ENCODE data around the gene MAP2K3. TPM values are rescaled to one million over a fixed set of nuclear protein-coding genes. Genes with fewer than 3 reads are reported as not detected.
"Not testable (repeated sequence)": the region's sequence is repeated elsewhere in the genome, so short reads cannot be mapped to it uniquely, and the experiment has no call there.

The MAP2K3 gene
- polyA plus RNA-seq, 2 of the 4 experiments (the other 2 are of a cell fraction) = 13.9 to 37.1 TPM

- H3K9me3 ChIP-seq; POLR2A ChIA-PET; CTCF ChIA-PET; FAIRE-seq; DNase-seq (ENCODE audit: low read depth in 1 of 2, low spot score in 1 of 2); H3K4me1 ChIP-seq; H3K4me2 ChIP-seq; H3K27ac ChIP-seq; H3K4me3 ChIP-seq: not testable (repeated sequence)
- ATAC-seq = peak in 1 of 2 experiments; percentile 4; a peak in 1 of 6 replicates
- WGBS (ENCODE audit: missing lambda C conversion rate) = 75% methylated on average over 8 of the region's 14 CpGs
Measured at GRCh38 chr17:21348081-21348925, 63.8 kb downstream of the MAP2K3 start.

DNA sequence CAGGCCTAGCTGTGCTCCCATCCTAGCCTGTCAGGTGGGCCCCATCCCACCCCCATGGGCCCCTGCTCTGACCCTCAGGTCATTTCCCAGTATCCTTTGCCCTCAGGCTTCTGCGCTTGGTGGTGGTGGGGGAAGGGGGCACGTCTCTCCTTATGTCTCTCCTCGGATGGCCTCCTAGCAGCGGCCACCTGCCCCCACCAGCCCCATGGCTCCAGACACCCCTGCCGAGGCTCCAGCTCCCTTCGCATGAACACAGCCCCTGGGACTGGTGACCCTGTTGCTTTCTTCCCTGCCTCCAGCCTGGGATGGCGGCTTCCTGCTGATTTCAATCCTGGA lies 64.4 kb downstream of the MAP2K3 start:
- 60% methylated on average over 5 of the region's 7 CpGs for WGBS (ENCODE audit: missing lambda C conversion rate)
- H3K9me3 ChIP-seq; DNase-seq (ENCODE audit: low read depth in 1 of 2, low spot score in 1 of 2); H3K4me1 ChIP-seq; ATAC-seq; POLR2A ChIA-PET; H3K4me3 ChIP-seq; H3K4me2 ChIP-seq; CTCF ChIA-PET; FAIRE-seq; H3K27ac ChIP-seq: not testable (repeated sequence)

GRCh38 chr17:21349358-21350050 lies 65.0 kb downstream of the MAP2K3 start:
- H3K4me2 ChIP-seq; POLR2A ChIA-PET; H3K4me3 ChIP-seq; H3K4me1 ChIP-seq; CTCF ChIA-PET; H3K27ac ChIP-seq; H3K9me3 ChIP-seq; DNase-seq (ENCODE audit: low read depth in 1 of 2, low spot score in 1 of 2): not testable (repeated sequence)
- 0 out of 6 replicates have a peak, but pooled peaks of 1 of the 2 experiments have one; percentile 10 for ATAC-seq
- peak; percentile 92 for FAIRE-seq
- WGBS (ENCODE audit: missing lambda C conversion rate) = 53% methylated on average over 6 of the region's 6 CpGs

DNA sequence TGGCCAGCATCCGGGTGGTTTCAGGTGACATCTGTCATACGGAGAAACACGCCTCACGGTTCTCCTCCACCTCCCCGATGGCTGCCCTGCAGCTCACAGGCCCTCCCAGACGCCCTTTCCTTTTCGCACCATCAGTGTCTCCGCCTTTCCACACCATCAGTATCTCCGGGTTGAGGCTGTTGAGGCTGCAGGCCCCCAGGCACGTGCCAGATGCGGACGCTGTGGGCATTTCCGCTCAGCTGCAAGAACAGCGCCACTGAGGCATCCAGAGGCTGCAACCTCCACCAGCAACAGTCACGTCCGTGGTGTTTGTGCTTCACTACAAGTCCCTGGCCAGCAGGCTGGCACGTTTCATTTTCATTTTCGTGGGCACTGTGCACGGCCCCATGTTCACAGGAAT lies 66.0 kb downstream of the MAP2K3 start:
- WGBS (ENCODE audit: missing lambda C conversion rate) = 80% methylated on average over 18 of the region's 19 CpGs
- DNase-seq (ENCODE audit: low read depth in 1 of 2, low spot score in 1 of 2); POLR2A ChIA-PET; H3K4me3 ChIP-seq; H3K4me2 ChIP-seq; H3K27ac ChIP-seq; H3K4me1 ChIP-seq; FAIRE-seq; ATAC-seq; H3K9me3 ChIP-seq: not testable (repeated sequence)
- CTCF ChIA-PET = interaction anchor here (0.6 kb wide), 1 partner anchor 162 kb away, joined by 3 read pairs; no protein-coding TSS in a partner anchor

DNA sequence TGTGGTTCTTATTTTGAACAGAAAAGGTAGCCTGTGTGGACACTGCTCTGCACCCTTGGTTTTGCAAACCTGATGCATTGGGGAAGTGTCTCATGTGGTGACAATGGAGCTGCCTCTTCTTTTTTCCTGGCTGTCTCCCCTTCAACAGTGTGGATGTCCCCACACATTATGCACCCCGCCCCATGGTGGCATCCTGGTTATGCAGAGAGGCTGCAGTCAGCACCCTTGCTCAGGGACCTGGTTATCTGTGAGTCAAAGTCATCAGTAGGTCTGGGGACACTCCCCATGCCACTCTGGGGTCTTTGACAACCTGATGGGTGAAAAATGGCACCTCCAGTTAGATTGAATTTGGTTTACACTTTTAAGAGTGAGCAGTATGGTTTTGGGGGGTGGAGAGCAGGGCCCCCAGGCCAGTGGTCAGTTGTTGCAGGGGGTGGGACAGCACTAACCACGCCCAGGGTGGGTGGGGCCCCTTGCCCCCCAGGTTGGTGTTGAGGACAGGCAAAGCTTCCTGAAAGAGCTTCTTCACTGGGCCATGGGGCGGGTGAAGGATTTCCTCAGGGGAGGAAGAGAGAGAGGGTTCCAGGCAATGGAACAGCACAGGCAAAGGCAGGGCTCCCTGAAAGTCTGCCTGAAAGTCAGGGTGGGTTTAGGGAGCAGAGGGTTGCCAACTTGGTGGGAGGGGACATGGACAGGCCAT lies 67.0 kb downstream of the MAP2K3 start:
- CTCF ChIA-PET = no interaction called here

More for the DNA sequence above, 67.0 kb downstream of the MAP2K3 start:
- 0 out of 3 replicates have a peak, but pooled peaks cover 4% of the 10 kb centered on the region for H3K4me1 ChIP-seq
- POLR2A ChIA-PET = no interaction called here
- no peak overlapping the region for H3K4me2 ChIP-seq
- no peak overlapping the region for H3K27ac ChIP-seq
- DNase-seq (ENCODE audit: low read depth in 1 of 2, low spot score in 1 of 2) (no peak), ATAC-seq (no peak), FAIRE-seq (peak; percentile 18)
- WGBS (ENCODE audit: missing lambda C conversion rate) = 56% methylated on average over 3 of the region's 3 CpGs
- H3K9me3 ChIP-seq = no peaks in the 10 kb centered on the region
- H3K4me3 ChIP-seq = no peak overlapping the region
- TF ChIP-seq RFX5 (IDR thresholded peaks at IDR 0.05) = no peak
- TF ChIP-seq KDM5A (IDR thresholded peaks at IDR 0.05) = no peak
- TF ChIP-seq MYC (IDR thresholded peaks at IDR 0.05; ENCODE audit: borderline replicate concordance, low read length) = no peak
- no peak for TF ChIP-seq FOSL2 (IDR thresholded peaks at IDR 0.05)
- TF ChIP-seq FOSL2 (CRISPR knock-in tag; IDR thresholded peaks at IDR 0.05) = no peak
- TF ChIP-seq SREBF2 (IDR thresholded peaks at IDR 0.05) = no peak
- no peak for TF ChIP-seq ESRRA (IDR thresholded peaks at IDR 0.05; ENCODE audit: borderline replicate concordance, low read length)
- TF ChIP-seq JUN (IDR thresholded peaks at IDR 0.05) = no peak
- TF ChIP-seq ZC3H11A (IDR thresholded peaks at IDR 0.05) = no peak
- no peak for TF ChIP-seq CBX2 (IDR thresholded peaks at IDR 0.05; ENCODE audit: borderline replicate concordance, low read depth)
- TF ChIP-seq HDAC2 (IDR thresholded peaks at IDR 0.05) = no peak
- TF ChIP-seq BCL3 (IDR thresholded peaks at IDR 0.05) = no peak
- TF ChIP-seq ZNF302 (CRISPR knock-in tag; IDR thresholded peaks at IDR 0.05) = no peak
- no peak for TF ChIP-seq HEYL (CRISPR knock-in tag; IDR thresholded peaks at IDR 0.05)
- TF ChIP-seq HES2 (IDR thresholded peaks at IDR 0.05) = no peak
- no peak for TF ChIP-seq USF2 (IDR thresholded peaks at IDR 0.05)
- no peak for TF ChIP-seq FOSB (CRISPR knock-in tag; IDR thresholded peaks at IDR 0.05)
- TF ChIP-seq CBX8 (IDR thresholded peaks at IDR 0.05) = no peak
- no peak for TF ChIP-seq RCOR1 (IDR thresholded peaks at IDR 0.05; ENCODE audit: low read depth, low read length)
- TF ChIP-seq, protein P1, sequence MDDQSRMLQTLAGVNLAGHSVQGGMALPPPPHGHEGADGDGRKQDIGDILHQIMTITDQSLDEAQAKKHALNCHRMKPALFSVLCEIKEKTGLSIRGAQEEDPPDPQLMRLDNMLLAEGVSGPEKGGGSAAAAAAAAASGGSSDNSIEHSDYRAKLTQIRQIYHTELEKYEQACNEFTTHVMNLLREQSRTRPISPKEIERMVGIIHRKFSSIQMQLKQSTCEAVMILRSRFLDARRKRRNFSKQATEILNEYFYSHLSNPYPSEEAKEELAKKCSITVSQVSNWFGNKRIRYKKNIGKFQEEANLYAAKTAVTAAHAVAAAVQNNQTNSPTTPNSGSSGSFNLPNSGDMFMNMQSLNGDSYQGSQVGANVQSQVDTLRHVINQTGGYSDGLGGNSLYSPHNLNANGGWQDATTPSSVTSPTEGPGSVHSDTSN (IDR thresholded peaks at IDR 0.05) = no peak
